GM21423 (cell line): ENCODE measurements around the gene FASN.
A peak's percentile ranks its signal among the peaks of the same experiment; 100 is the strongest.

Experiments used
- ATAC-seq: cut with Tn5 transposase; IDR thresholded peaks from one replicate; pipeline ENCODE4 v1.9.1; 2021; ENCODE audit warnings: mild to moderate bottlenecking, moderate library complexity; ENCODE audit not compliant: unreplicated experiment

FASN gene

GRCh38 chr17:82030470-82031302, 67.3 kb downstream of the FASN start:
- ATAC-seq: peak; percentile 39

- ATAC-seq: peak; percentile 8
Measured at GRCh38 chr17:82029990-82030469, 68.0 kb downstream of the FASN start.

- ATAC-seq: no peak
Measured at GRCh38 chr17:82029391-82029790, 68.6 kb downstream of the FASN start.

- no peak for ATAC-seq
Measured at GRCh38 chr17:82028966-82029365, 69.1 kb downstream of the FASN start.
